ENCODE measurements around the gene HSD17B8. TPM values are rescaled to one million over a fixed set of nuclear protein-coding genes. Genes with fewer than 3 reads are reported as not detected.
A peak's percentile ranks its signal among the peaks of the same experiment; 100 is the strongest.

The HSD17B8 gene
- total RNA-seq, 4 donors from 2014 or later: 15.1 to 42.5 (median 26.3) TPM

DNA sequence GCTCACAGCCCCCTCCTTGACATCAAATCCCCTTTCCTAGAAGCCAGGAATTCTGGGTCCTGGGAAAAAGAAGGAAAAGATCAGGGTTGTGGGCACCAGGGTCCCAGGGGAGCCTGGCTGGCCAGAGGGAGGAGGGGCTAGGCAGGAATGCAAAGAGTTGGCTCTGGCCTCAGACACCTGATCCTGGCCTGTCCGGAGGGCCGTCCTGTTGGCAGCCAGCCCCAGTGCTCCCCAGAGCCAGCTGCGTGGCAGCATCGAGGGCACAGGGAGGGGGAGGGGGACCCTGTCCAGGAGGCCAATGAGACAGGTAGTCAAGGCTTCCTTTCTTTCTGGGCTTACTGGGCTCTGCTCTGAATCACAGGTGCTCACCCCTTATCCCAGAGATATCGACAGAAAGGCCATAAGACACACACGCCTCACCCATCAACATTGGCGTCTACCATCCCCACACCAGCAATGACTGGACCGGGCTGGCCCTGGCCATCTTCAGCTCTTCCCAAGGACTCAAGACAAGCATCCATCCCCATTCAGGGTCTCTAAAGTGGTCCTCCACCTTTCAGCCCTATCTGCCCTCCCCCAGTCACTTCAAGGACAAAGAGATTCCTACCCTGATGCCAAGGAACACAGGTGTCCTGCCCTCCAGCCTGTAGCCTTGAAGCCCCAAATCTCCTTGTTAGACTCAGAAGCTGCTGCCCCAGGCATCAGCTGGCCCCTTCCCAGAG is 12.9 kb upstream of the HSD17B8 start:
- no peaks in the 10 kb centered on the region for H3K9me3 ChIP-seq
- WGBS, 2 donors: 66 to 68% methylated on average over 4 to 5 of the region's 8 CpGs
- H3K27me3 ChIP-seq: peaks cover 0 to 50% (median 6%) of the 10 kb centered on the region in 4 donors
- H3K4me1 ChIP-seq: peaks cover 13 to 20% (median 13%) of the 10 kb centered on the region in 3 donors
- H3K27ac ChIP-seq: no peak overlapping the region
- peaks cover 6 to 30% (median 23%) of the 10 kb centered on the region in 3 donors for H3K36me3 ChIP-seq
- intact Hi-C loops (cut with DNase I): no loop called here
- DNase-seq: no peak
- no peak overlapping the region for H3K4me3 ChIP-seq
- TF ChIP-seq POLR2A (IDR thresholded peaks at IDR 0.05) (no peak), CTCF (IDR thresholded peaks at IDR 0.05) (no peak)

GRCh38 chr6:33192105-33192646 is 12.3 kb upstream of the HSD17B8 start, which contains the start of gene COL11A2:
TSS of gene COL11A2 (minus strand) at chr6:33192467. CDS start at chr6:33192240, 227 bp downstream.
- H3K9me3 ChIP-seq: no peaks in the 10 kb centered on the region
- H3K4me3 ChIP-seq: peak within 1 kb of the TSS; percentile 2 to 60 (median 44)
- H3K27ac ChIP-seq: peak within 1 kb of the TSS in 3 of 4 donors; percentile 28 to 64 (median 52)
- H3K4me1 ChIP-seq: peaks cover 13 to 22% (median 13%) of the 10 kb centered on the region in 3 donors
- intact Hi-C loops (cut with DNase I): no loop called here
- 0 to 3% methylated on average over 3 to 12 of the region's 35 CpGs for WGBS, 2 donors
- peaks cover 6 to 36% (median 30%) of the 10 kb centered on the region in 3 donors for H3K36me3 ChIP-seq
- DNase-seq: no peak
- peaks cover 0 to 45% (median 6%) of the 10 kb centered on the region in 4 donors for H3K27me3 ChIP-seq
- TF ChIP-seq POLR2A (IDR thresholded peaks at IDR 0.05) (no peak), CTCF (IDR thresholded peaks at IDR 0.05) (no peak)

- peaks cover 0 to 45% (median 6%) of the 10 kb centered on the region in 4 donors for H3K27me3 ChIP-seq
- no peaks in the 10 kb centered on the region for H3K9me3 ChIP-seq
- peak overlapping the region in 3 of 4 donors; percentile 28 to 64 (median 52) for H3K27ac ChIP-seq
- intact Hi-C loops (cut with DNase I): no loop called here
- H3K4me3 ChIP-seq: peak overlapping the region; percentile 2 to 60 (median 44)
- WGBS, 2 donors: 2 to 4% methylated on average over 12 to 15 of the region's 72 CpGs
- TF ChIP-seq CTCF (IDR thresholded peaks at IDR 0.05) (no peak), POLR2A (IDR thresholded peaks at IDR 0.05) (no peak)
- no peak for DNase-seq
- peaks cover 14 to 30% (median 17%) of the 10 kb centered on the region in 3 donors for H3K4me1 ChIP-seq
- H3K36me3 ChIP-seq: peaks cover 6 to 42% (median 32%) of the 10 kb centered on the region in 3 donors
These were observed 11.5 kb upstream of the HSD17B8 start for GRCh38 chr6:33192671-33193602.

- Histone ChIP-seq H3K4me1 (peaks cover 20 to 36% (median 23%) of the 10 kb centered on the region in 3 donors), H3K4me3 (peak overlapping the region in 3 of 4 donors; percentile 42 to 60 (median 45)), H3K27ac (peak overlapping the region in 2 of 4 donors; percentile 52 to 64), H3K27me3 (peaks cover 0 to 43% (median 6%) of the 10 kb centered on the region in 4 donors), H3K9me3 (no peaks in the 10 kb centered on the region), H3K36me3 (peaks cover 6 to 48% (median 32%) of the 10 kb centered on the region in 3 donors)
- 80 to 87% methylated on average over 3 to 4 of the region's 6 CpGs for WGBS, 2 donors
- intact Hi-C loops (cut with DNase I): no loop called here
- TF ChIP-seq CTCF (IDR thresholded peaks at IDR 0.05): no peak
- no peak for TF ChIP-seq POLR2A (IDR thresholded peaks at IDR 0.05)
- no peak for DNase-seq
These were observed 10.8 kb upstream of the HSD17B8 start for GRCh38 chr6:33193619-33194018.
